ENCODE data around the gene ACO1.
"Not testable (repeated sequence)": the region's sequence is repeated elsewhere in the genome, so short reads cannot be mapped to it uniquely, and the experiment has no call there.

ACO1 gene

GRCh38 chr9:32384364-32385151, at the start of gene ACO1:
ACO1 (plus strand) TSS chr9:32384643; CDS start chr9:32405507, 20,864 bp downstream.
- peak; percentile 84 to 91 for DNase-seq

GRCh38 chr9:32334916-32335895, 49.2 kb upstream of the ACO1 start:
- DNase-seq: no peak

GRCh38 chr9:32339424-32339823, 45.0 kb upstream of the ACO1 start:
- no peak for DNase-seq

GRCh38 chr9:32340361-32340760, 44.1 kb upstream of the ACO1 start:
- no peak for DNase-seq

GRCh38 chr9:32344551-32345182, 39.8 kb upstream of the ACO1 start:
- DNase-seq: no peak

- no peak for DNase-seq
These were observed 39.2 kb upstream of the ACO1 start for GRCh38 chr9:32345243-32345642.

- no peak for DNase-seq
These were observed 36.9 kb upstream of the ACO1 start for GRCh38 chr9:32347571-32347970.

- no peak for DNase-seq
These were observed 36.2 kb upstream of the ACO1 start for GRCh38 chr9:32348106-32348695.

GRCh38 chr9:32349013-32349412, 35.4 kb upstream of the ACO1 start:
- no peak for DNase-seq

GRCh38 chr9:32350682-32351081, 33.8 kb upstream of the ACO1 start:
- DNase-seq: no peak

GRCh38 chr9:32351845-32352244, 32.6 kb upstream of the ACO1 start:
- DNase-seq: no peak

GRCh38 chr9:32353476-32353875, 31.0 kb upstream of the ACO1 start:
- DNase-seq: not testable (repeated sequence)

GRCh38 chr9:32359452-32359851, 25.0 kb upstream of the ACO1 start:
- no peak for DNase-seq

- DNase-seq: no peak
These were observed 23.3 kb upstream of the ACO1 start for GRCh38 chr9:32360983-32361673.

- DNase-seq: no peak
These were observed 13.2 kb upstream of the ACO1 start for GRCh38 chr9:32371279-32371678.

GRCh38 chr9:32371679-32372078, 12.8 kb upstream of the ACO1 start:
- no peak for DNase-seq

- no peak for DNase-seq
These were observed 8.2 kb upstream of the ACO1 start for GRCh38 chr9:32376285-32376684.

- DNase-seq: peak in 1 of 2 donors; percentile 33
These were observed 5.9 kb upstream of the ACO1 start for GRCh38 chr9:32378496-32378895.

GRCh38 chr9:32378993-32379729, 5.3 kb upstream of the ACO1 start:
- peak; percentile 14 to 51 for DNase-seq

GRCh38 chr9:32380944-32381343, 3.5 kb upstream of the ACO1 start:
- DNase-seq: no peak

GRCh38 chr9:32382565-32383320, 1.7 kb upstream of the ACO1 start:
- DNase-seq: no peak

All from stimulated activated CD4-positive, alpha-beta T cell treated with anti-CD3 and anti-CD28 coated beads, Interleukin-2, amount 100 ng/mL, for 24 hours (primary cell).